Measurements from ENCODE around the gene OTOF. TPM values are rescaled to one million over a fixed set of nuclear protein-coding genes. Genes with fewer than 3 reads are reported as not detected.

OTOF gene
- total and polyA plus RNA-seq, 2 donors (not counting 1 experiment from before 2014, with no cell fraction given), result not detected

DNA sequence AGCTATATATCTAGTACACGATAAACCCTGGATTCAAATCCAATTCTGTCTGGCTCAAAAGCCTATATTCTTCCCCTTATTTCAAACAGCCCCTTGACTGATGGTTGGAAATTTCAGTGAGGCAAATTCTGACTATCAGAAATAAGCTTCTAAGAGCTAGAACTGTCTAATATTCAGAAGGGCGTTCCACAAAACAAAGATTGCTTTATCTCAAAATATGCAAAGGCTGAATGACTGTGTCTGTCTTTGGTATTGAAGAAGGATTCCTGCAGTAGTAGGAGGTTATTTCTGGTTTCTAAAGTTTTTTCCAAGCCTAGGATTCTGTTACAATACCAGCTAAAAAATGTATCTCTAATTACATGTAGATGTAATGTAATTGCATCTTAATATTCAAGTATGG lies 45.1 kb downstream of the OTOF start:
- Histone ChIP-seq H3K4me1 (ENCODE audit: control insufficient read depth, extremely low read depth, insufficient read depth, low read length) (no peaks in the 10 kb centered on the region), H3K79me2 (ENCODE audit: control insufficient read depth, insufficient read depth, low read length) (no peaks in the 10 kb centered on the region), H3K36me3 (ENCODE audit: control insufficient read depth, insufficient read depth, low read length) (no peaks in the 10 kb centered on the region), H4K20me1 (ENCODE audit: control insufficient read depth, extremely low read depth, insufficient read depth, low read length) (no peaks in the 10 kb centered on the region), H3K9me3 (ENCODE audit: control insufficient read depth, insufficient read depth, low read depth, low read length) (no peaks in the 10 kb centered on the region), H3K4me3 (replicated peaks in 1 of 4; ENCODE audit: control extremely low read depth in 1 of 4, insufficient read depth in 1 of 4, low read depth in 3 of 4, low read length in 4 of 4) (no peak overlapping the region), H3K4me2 (ENCODE audit: extremely low read depth, insufficient read depth, low read length) (no peak overlapping the region), H3K27me3 (ENCODE audit: control insufficient read depth, insufficient read depth, low read length) (peaks cover 2% of the 10 kb centered on the region), H2AFZ (ENCODE audit: low read length) (no peak overlapping the region), H3K9ac (ENCODE audit: insufficient read depth, low read length) (no peak overlapping the region), H3K27ac (ENCODE audit: insufficient read depth, low read length) (no peak overlapping the region)
- TF ChIP-seq EZH2 (IDR thresholded peaks at IDR 0.05; ENCODE audit: low read length, missing control alignments), result no peak
- no peak for TF ChIP-seq CTCF (conservative IDR thresholded peaks at IDR 0.05 in 1 of 2, IDR thresholded peaks at IDR 0.05 in 1 of 2; ENCODE audit: low read depth in 1 of 2, low read length in 2 of 2)
- DNase-seq (ENCODE audit: low read depth in 2 of 2), result peak in 1 of 2 donors; percentile 15

GRCh38 chr2:26432363-26432762 lies 45.6 kb downstream of the OTOF start:
- DNase-seq (ENCODE audit: low read depth in 2 of 2), result no peak
- Histone ChIP-seq H3K27ac (ENCODE audit: insufficient read depth, low read length) (no peak overlapping the region), H3K79me2 (ENCODE audit: control insufficient read depth, insufficient read depth, low read length) (no peaks in the 10 kb centered on the region), H4K20me1 (ENCODE audit: control insufficient read depth, extremely low read depth, insufficient read depth, low read length) (no peaks in the 10 kb centered on the region), H3K27me3 (ENCODE audit: control insufficient read depth, insufficient read depth, low read length) (peaks cover 2% of the 10 kb centered on the region), H3K4me2 (ENCODE audit: extremely low read depth, insufficient read depth, low read length) (no peak overlapping the region), H2AFZ (ENCODE audit: low read length) (no peak overlapping the region), H3K9me3 (ENCODE audit: control insufficient read depth, insufficient read depth, low read depth, low read length) (no peaks in the 10 kb centered on the region), H3K36me3 (ENCODE audit: control insufficient read depth, insufficient read depth, low read length) (no peaks in the 10 kb centered on the region), H3K4me3 (replicated peaks in 1 of 4; ENCODE audit: control extremely low read depth in 1 of 4, insufficient read depth in 1 of 4, low read depth in 3 of 4, low read length in 4 of 4) (no peak overlapping the region), H3K4me1 (ENCODE audit: control insufficient read depth, extremely low read depth, insufficient read depth, low read length) (no peaks in the 10 kb centered on the region), H3K9ac (ENCODE audit: insufficient read depth, low read length) (no peak overlapping the region)
- TF ChIP-seq CTCF (conservative IDR thresholded peaks at IDR 0.05 in 1 of 2, IDR thresholded peaks at IDR 0.05 in 1 of 2; ENCODE audit: low read depth in 1 of 2, low read length in 2 of 2), result no peak
- no peak for TF ChIP-seq EZH2 (IDR thresholded peaks at IDR 0.05; ENCODE audit: low read length, missing control alignments)

GRCh38 chr2:26430826-26431225 lies 47.1 kb downstream of the OTOF start:
- Histone ChIP-seq H3K27ac (ENCODE audit: insufficient read depth, low read length) (no peak overlapping the region), H3K9ac (ENCODE audit: insufficient read depth, low read length) (no peak overlapping the region), H3K9me3 (ENCODE audit: control insufficient read depth, insufficient read depth, low read depth, low read length) (no peaks in the 10 kb centered on the region), H3K4me2 (ENCODE audit: extremely low read depth, insufficient read depth, low read length) (no peak overlapping the region), H3K36me3 (ENCODE audit: control insufficient read depth, insufficient read depth, low read length) (no peaks in the 10 kb centered on the region), H3K4me3 (replicated peaks in 1 of 4; ENCODE audit: control extremely low read depth in 1 of 4, insufficient read depth in 1 of 4, low read depth in 3 of 4, low read length in 4 of 4) (no peak overlapping the region), H3K4me1 (ENCODE audit: control insufficient read depth, extremely low read depth, insufficient read depth, low read length) (no peaks in the 10 kb centered on the region), H4K20me1 (ENCODE audit: control insufficient read depth, extremely low read depth, insufficient read depth, low read length) (no peaks in the 10 kb centered on the region), H2AFZ (ENCODE audit: low read length) (no peak overlapping the region), H3K79me2 (ENCODE audit: control insufficient read depth, insufficient read depth, low read length) (no peaks in the 10 kb centered on the region), H3K27me3 (ENCODE audit: control insufficient read depth, insufficient read depth, low read length) (peaks cover 2% of the 10 kb centered on the region)
- no peak for TF ChIP-seq CTCF (conservative IDR thresholded peaks at IDR 0.05 in 1 of 2, IDR thresholded peaks at IDR 0.05 in 1 of 2; ENCODE audit: low read depth in 1 of 2, low read length in 2 of 2)
- no peak for TF ChIP-seq EZH2 (IDR thresholded peaks at IDR 0.05; ENCODE audit: low read length, missing control alignments)
- DNase-seq (ENCODE audit: low read depth in 2 of 2), result peak in 1 of 2 donors; percentile 39
